Activated CD4-positive, alpha-beta T cell treated with anti-CD3 and anti-CD28 coated beads, Interleukin-2, amount 50 U/mL, for 16 hours (primary cell): ENCODE results near the gene TYW1.
"Not testable (repeated sequence)": the region's sequence is repeated elsewhere in the genome, so short reads cannot be mapped to it uniquely, and the experiment has no call there.

ENCODE experiments used
- DNase-seq: peaks from one replicate; pipeline ENCODE4 v3.0.0-alpha.2; 2020

The TYW1 gene

GRCh38 chr7:67259363-67259762, 262.7 kb downstream of the TYW1 start:
- DNase-seq: not testable (repeated sequence)

DNA sequence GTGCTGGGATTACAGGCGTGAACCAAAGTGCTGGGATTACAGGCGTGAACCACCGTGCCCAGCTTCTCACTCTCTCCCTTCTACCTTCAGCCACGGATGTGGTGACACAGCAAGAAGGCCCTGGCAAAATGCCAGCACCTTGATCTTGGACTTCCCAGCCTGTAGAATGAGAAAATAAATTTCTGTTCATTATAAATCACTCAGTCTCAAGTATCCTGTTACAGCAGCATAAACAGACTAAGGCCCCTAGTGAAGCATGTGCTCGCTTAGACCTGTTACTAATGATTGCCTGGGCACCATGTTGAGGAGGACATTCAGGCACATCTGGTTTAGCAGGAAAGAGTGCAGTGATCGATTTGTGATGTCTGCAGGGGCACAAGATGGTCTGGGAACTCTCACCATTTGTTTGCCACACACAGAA, 263.5 kb downstream of the TYW1 start:
- not testable (repeated sequence) for DNase-seq

GRCh38 chr7:67264000-67264399, 267.4 kb downstream of the TYW1 start:
- DNase-seq: not testable (repeated sequence)

- not testable (repeated sequence) for DNase-seq
These were observed 269.4 kb downstream of the TYW1 start for GRCh38 chr7:67266070-67266469.

- DNase-seq: no peak
These were observed 271.3 kb downstream of the TYW1 start for GRCh38 chr7:67267914-67268313.

- DNase-seq: not testable (repeated sequence)
These were observed 273.3 kb downstream of the TYW1 start for GRCh38 chr7:67269916-67270315.
